VCaP (cell line): ENCODE measurements around the gene EBPL.

Experiments used
- H3K27ac ChIP-seq: fragments of 450-650 bp; 2 replicates; pipeline ENCODE4 v1.5.1; 2017
- TF ChIP-seq, protein P1 (sequence below): fragments of 450-650 bp; conservative IDR thresholded peaks from 2 replicates; pipeline ENCODE4 v1.5.1; 2017; ENCODE audit warnings: mild to moderate bottlenecking, moderate library complexity

The EBPL gene

DNA sequence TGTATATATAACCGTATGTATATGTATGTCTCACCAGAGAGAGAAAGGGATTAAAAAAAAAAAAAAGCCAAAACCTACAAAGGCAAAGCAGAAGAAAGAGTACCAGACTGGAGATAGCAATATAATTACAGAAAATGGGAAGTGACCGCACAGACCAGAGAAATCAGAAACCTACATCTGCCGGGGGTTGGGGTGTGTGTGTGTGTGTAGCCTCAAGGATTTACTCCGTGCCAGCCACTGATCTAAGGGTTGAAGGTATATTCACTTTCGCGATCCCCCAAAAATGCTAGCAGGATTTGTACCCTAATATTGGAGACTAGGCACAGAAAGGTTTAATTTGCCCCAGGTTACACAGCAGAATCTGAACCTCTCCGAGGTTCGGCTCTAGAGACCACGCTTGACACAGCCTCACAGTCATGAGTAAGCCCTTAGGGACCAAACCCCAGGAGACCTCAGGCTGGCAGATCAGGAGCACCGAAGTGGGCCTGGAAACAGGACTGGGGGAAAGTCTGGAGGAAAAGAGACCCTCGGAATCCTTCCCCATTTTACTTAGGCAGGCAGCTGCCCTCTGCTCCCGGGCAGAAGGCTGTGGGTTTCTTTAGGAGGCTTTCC is 48.1 kb downstream of the EBPL start:
- no peak overlapping the region for H3K27ac ChIP-seq
- TF ChIP-seq, protein P1, sequence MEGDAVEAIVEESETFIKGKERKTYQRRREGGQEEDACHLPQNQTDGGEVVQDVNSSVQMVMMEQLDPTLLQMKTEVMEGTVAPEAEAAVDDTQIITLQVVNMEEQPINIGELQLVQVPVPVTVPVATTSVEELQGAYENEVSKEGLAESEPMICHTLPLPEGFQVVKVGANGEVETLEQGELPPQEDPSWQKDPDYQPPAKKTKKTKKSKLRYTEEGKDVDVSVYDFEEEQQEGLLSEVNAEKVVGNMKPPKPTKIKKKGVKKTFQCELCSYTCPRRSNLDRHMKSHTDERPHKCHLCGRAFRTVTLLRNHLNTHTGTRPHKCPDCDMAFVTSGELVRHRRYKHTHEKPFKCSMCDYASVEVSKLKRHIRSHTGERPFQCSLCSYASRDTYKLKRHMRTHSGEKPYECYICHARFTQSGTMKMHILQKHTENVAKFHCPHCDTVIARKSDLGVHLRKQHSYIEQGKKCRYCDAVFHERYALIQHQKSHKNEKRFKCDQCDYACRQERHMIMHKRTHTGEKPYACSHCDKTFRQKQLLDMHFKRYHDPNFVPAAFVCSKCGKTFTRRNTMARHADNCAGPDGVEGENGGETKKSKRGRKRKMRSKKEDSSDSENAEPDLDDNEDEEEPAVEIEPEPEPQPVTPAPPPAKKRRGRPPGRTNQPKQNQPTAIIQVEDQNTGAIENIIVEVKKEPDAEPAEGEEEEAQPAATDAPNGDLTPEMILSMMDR, result no peak

DNA sequence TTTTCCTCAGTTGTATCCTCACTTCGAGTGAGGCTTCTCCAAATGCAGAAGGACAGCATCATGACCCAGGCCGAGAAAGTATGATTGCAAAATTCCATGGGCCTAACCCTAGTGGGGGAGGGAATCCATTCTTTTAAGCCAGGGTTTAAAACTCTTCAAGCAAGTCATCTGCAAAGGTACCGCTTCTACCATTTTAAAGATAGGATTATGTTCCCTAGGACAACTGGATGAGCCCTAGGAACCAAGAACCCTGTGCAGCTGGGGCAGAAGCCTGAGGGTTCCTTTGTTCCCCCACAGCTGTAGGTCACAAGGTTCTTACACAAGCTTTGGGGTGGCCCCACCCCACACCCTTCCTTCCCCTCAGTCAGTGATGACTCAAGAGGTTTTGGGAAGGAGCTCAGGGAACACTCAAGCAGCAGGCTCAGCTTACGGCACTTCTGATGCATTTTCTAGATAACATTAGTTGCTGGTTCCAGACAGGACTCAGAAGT is 49.4 kb downstream of the EBPL start:
- no peak overlapping the region for H3K27ac ChIP-seq
- TF ChIP-seq, protein P1, result no peak

DNA sequence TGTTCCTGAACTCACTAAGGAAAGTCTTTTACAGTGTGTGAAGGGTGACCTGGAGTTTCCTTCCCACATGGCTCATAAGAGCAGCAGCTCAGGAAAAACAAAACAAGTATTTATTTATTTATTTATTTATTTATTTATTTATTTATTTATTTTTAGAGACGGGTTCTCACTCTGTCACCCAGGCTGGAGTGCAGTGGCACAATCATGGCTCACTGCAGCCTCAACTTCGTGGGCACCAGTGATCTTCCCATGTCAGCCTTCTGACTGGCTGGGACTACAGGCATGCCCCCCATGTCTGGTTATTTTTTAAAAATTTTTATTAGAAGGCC is 52.6 kb downstream of the EBPL start:
- TF ChIP-seq, protein P1, result no peak
- peak overlapping the region; percentile 51; the same call in 1 of the 2 replicates for H3K27ac ChIP-seq

DNA sequence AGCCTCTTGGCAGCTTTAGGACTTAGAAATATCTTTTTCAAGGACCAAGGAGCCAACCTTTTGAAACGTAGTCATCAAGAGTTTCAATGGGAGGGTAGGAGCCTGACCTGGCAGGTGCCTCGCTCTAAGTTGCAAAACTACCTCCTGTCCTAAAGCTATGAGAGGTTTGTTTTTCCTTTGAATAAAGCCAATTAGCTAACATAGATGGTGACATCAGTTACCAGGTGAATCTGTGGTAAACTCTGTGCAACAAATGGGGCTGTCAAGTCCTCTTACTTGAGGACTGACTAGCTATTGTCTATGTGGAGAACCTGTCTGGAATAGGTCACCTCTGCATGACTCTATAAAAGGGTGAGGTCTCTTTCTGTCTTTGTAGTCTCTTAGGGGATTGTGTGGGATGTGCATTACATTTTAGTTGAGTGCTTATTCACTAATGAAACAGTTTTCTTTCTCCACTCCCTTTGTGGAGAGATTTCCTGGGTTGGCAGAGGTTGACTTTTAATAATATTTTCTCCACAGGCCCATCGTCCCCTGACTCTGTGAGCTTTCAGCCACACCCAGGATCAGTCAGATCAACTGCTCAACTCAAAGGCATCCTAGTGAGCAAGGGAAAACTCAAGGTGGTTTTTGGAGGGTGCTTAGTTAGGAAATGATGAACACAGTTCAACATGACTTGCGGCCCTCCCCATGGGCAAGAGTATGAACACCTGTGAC is 53.1 kb downstream of the EBPL start:
- no peak overlapping the region for H3K27ac ChIP-seq
- TF ChIP-seq, protein P1, result no peak

DNA sequence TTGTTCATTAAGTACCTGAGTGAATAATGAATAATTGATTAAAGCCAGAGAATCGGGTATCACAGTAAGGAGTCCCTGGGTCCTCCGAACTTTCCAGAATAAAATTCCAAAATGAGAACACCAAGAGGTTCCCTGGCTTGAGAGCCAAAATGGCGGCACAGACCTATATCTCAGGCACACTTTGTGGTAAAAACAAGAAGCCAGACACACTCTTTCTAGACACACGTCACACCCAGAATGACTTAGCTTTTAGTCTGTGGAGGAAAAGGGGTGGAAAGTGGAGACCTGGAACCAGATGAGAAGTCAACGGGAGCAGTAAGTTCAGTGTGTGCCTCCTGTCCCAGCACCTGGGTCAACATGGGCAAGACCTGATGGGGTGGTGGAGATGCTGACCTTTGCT is 54.6 kb downstream of the EBPL start:
- TF ChIP-seq, protein P1, result no peak
- no peak overlapping the region for H3K27ac ChIP-seq

DNA sequence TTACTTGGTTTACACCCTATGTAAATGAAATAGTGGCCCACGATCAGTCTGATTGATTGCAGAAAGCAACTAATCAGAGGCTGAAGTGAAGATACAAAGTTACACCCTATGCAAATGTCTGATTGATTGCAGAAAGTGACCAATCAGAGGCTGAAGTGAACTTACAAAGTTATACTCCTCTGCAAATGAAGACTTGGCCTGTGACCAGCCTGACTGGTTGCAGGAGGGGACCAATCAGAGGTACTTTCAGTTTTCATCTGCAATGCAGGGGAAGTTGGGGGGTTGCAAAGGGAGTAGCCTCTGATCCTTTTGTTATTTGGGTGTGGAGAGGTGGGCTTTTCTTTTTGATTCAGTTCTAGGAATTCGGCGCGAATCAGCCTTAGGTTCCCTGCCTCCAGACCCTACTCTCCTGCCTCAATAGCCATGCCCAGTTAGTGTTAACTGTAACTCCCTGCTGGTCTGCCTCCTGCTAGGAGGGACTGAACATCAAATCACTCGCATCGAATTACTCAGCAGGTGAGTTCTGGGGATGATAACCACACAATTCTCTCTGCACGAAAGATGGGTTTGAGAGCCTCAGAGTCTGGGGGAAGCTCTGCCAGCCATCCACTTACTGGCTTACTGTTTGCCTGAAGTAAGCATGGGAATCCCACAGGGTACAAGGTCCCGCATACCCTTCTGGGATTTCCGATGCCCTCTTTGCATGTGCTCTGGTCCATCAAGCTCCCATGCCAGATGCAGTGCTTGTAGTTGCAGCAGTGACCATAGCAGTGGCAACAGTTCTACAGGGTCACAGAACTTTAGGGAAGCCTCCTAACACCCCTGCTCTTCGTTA is 55.5 kb downstream of the EBPL start:
- no peak overlapping the region for H3K27ac ChIP-seq
- TF ChIP-seq, protein P1, result no peak

DNA sequence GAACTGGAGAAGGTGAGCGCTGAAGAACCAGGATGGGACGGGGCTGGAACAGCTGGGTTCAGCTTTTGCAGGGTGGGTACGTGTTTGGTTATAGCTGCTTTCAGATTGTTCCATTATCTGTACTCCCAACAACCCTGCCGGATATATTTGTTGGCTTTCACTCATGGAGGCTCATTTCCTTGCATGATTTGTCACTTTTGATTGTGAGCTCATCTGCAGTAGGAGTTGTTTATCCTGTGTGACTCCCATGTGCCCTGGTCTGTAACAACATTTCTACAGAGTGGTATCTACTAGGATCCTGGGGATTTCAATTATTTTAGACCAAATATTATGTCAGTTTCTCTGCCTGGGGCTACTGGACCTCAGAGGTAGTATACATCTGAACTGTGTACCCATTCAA is 57.6 kb downstream of the EBPL start:
- no peak overlapping the region for H3K27ac ChIP-seq
- TF ChIP-seq, protein P1, result no peak
